IMR-90 (cell line): ENCODE data around the gene GRID1. TPM values are rescaled to one million over a fixed set of nuclear protein-coding genes. Genes with fewer than 3 reads are reported as not detected.

ENCODE experiments used
- ATAC-seq: fragments of 200-7000 bp; cut with Tn5 transposase; 2 replicates; pipeline ENCODE4 v1.9.1; 2020; ENCODE audit warnings: low read depth, mild to moderate bottlenecking, moderate library complexity
- BruUV-seq: library from RNA; stranded (reverse); fragments of 400-500 nt; replicated peaks from 2 replicates; lab custom pipeline; 2021; lab: Mats Ljungman, UMichigan
- CTCF ChIA-PET: fragments of 300-600 bp; formaldehyde crosslinking; extraction: SDS; loops from one replicate; lab custom pipeline; 2021; ENCODE audit warnings: antibody characterized with exemption; lab: Yijun Ruan, JAX
- POLR2A ChIA-PET: fragments of 300-600 bp; sonication (Branson Sonifier 250); formaldehyde crosslinking; loops from one replicate; lab custom pipeline; 2022; ENCODE audit warnings: antibody characterized with exemption; ENCODE audit not compliant: unreplicated experiment; lab: Charles Lee
- DNase-seq: peaks from one replicate; pipeline ENCODE4 v3.0.0; 2013
- H2AFZ ChIP-seq: replicated peaks from 2 replicates; pipeline ENCODE3; 2013; ENCODE audit warnings: low read length, mild to moderate bottlenecking; ENCODE audit not compliant: poor library complexity
- H2AK5ac ChIP-seq: 2 replicates; pipeline ENCODE4 v1.6.1; 2013; ENCODE audit warnings: low read depth, low read length, inconsistent platforms
- H2AK9ac ChIP-seq: replicated peaks from 2 replicates; pipeline ENCODE3; 2013; ENCODE audit warnings: mild to moderate bottlenecking, low read depth, low read length, moderate library complexity; ENCODE audit not compliant: poor library complexity
- H2BK120ac ChIP-seq: 2 replicates; pipeline ENCODE4 v1.6.1; 2013; ENCODE audit warnings: low read depth, low read length, inconsistent platforms
- H2BK15ac ChIP-seq: 3 replicates; pipeline ENCODE4 v1.6.1; 2013; ENCODE audit warnings: low read depth, low read length, inconsistent platforms
- H2BK20ac ChIP-seq: 2 replicates; pipeline ENCODE4 v1.6.1; 2013; ENCODE audit warnings: low read depth, mild to moderate bottlenecking, inconsistent platforms, low read length, moderate library complexity
- H2BK5ac ChIP-seq: 2 replicates; pipeline ENCODE4 v1.6.1; 2013; ENCODE audit warnings: mild to moderate bottlenecking, low read depth, low read length, inconsistent platforms; ENCODE audit not compliant: poor library complexity, severe bottlenecking
- H3K14ac ChIP-seq: replicated peaks from 2 replicates; pipeline ENCODE4 v1.6.1; 2013; ENCODE audit warnings: low read depth, low read length, inconsistent platforms
- H3K18ac ChIP-seq: 2 replicates; pipeline ENCODE4 v1.6.1; 2013; ENCODE audit warnings: low read depth, low read length, control low read depth
- H3K23ac ChIP-seq: 2 replicates; pipeline ENCODE4 v1.6.1; 2013; ENCODE audit warnings: low read depth, low read length, inconsistent platforms
- H3K27ac ChIP-seq: 2 replicates; pipeline ENCODE4 v1.5.1; 2013; ENCODE audit warnings: mild to moderate bottlenecking, control low read depth, low read length; ENCODE audit not compliant: insufficient read depth
- H3K27me3 ChIP-seq: 2 replicates; pipeline ENCODE4 v1.6.1; 2013; ENCODE audit warnings: low read length; ENCODE audit not compliant: control insufficient read depth, insufficient read depth
- H3K36me3 ChIP-seq: 2 replicates; pipeline ENCODE4 v1.6.1; 2013; ENCODE audit warnings: low read length, mixed read lengths; ENCODE audit not compliant: control insufficient read depth, insufficient read depth
- H3K4ac ChIP-seq: 2 replicates; pipeline ENCODE4 v1.6.1; 2013; ENCODE audit warnings: low read depth, low read length, inconsistent platforms
- H3K4me1 ChIP-seq: 2 replicates; pipeline ENCODE4 v1.6.1; 2013; ENCODE audit warnings: low read length, mixed read lengths; ENCODE audit not compliant: control insufficient read depth, insufficient read depth
- H3K4me2 ChIP-seq: 2 replicates; pipeline ENCODE4 v1.6.1; 2013; ENCODE audit warnings: low read depth, mild to moderate bottlenecking, control low read depth, low read length, moderate library complexity
- H3K4me3 ChIP-seq: 2 replicates; pipeline ENCODE4 v1.5.1; 2013; ENCODE audit warnings: low read depth, mild to moderate bottlenecking, control low read depth, low read length, moderate library complexity; ENCODE audit not compliant: insufficient read depth
- H3K56ac ChIP-seq: 2 replicates; pipeline ENCODE4 v1.6.1; 2013; ENCODE audit warnings: low read length, inconsistent platforms; ENCODE audit not compliant: insufficient read depth; ENCODE audit errors: extremely low read depth
- H3K79me1 ChIP-seq, 2 experiments: 2 replicates each; pipeline ENCODE4 v1.6.1; 2013; ENCODE audit warnings: low read length in 2 of 2, inconsistent platforms in 1 of 2, low read depth in 1 of 2
- H3K9ac ChIP-seq: 2 replicates; pipeline ENCODE4 v1.6.1; 2013; ENCODE audit warnings: low read depth, low read length, control low read depth
- H3K9me1 ChIP-seq: 2 replicates; pipeline ENCODE4 v1.6.1; 2013; ENCODE audit warnings: low read length, inconsistent platforms; ENCODE audit not compliant: insufficient read depth
- H3K9me3 ChIP-seq: 2 replicates; pipeline ENCODE4 v1.6.1; 2013; ENCODE audit warnings: low read length; ENCODE audit not compliant: control insufficient read depth, insufficient read depth
- H4K20me1 ChIP-seq: 2 replicates; pipeline ENCODE4 v1.6.1; 2013; ENCODE audit warnings: low read length, inconsistent platforms; ENCODE audit not compliant: insufficient read depth
- H4K5ac ChIP-seq: 2 replicates; pipeline ENCODE4 v1.6.1; 2013; ENCODE audit warnings: mild to moderate bottlenecking, low read depth, low read length, control low read depth
- H4K8ac ChIP-seq, 2 experiments: 2 replicates each; pipeline ENCODE4 v1.6.1; 2013; ENCODE audit warnings: low read depth in 2 of 2, low read length in 2 of 2, control low read depth in 1 of 2, inconsistent platforms in 1 of 2
- H4K91ac ChIP-seq: 2 replicates; pipeline ENCODE4 v1.6.1; 2013; ENCODE audit warnings: low read depth, low read length, inconsistent platforms; ENCODE audit not compliant: insufficient read depth
- BHLHE40 ChIP-seq: fragments of 150-350 bp; IDR thresholded peaks from 2 replicates; pipeline ENCODE4 v1.6.1; 2016; ENCODE audit warnings: mild to moderate bottlenecking, low read depth, low read length
- RAD21 ChIP-seq: IDR thresholded peaks from 2 replicates; pipeline ENCODE4 v1.6.1; 2012; ENCODE audit warnings: low read length, improper control_type of control experiment
- RCOR1 ChIP-seq: IDR thresholded peaks from 2 replicates; pipeline ENCODE4 v1.6.1; 2012; ENCODE audit warnings: mild to moderate bottlenecking, low read length, improper control_type of control experiment; ENCODE audit not compliant: insufficient replicate concordance
- RFX5 ChIP-seq: IDR thresholded peaks from 2 replicates; pipeline ENCODE4 v1.8.0; 2012; ENCODE audit warnings: low read depth, mild to moderate bottlenecking, low read length, moderate library complexity
- WGBS, 2 experiments: methylation state at CpG; one replicate each; pipeline versions ENCODE4 v1.1.5 to v1.1.7; 2013; ENCODE audit warnings: missing lambda C conversion rate in 2 of 2; ENCODE audit not compliant: insufficient read length in 1 of 2; ENCODE audit errors: extremely low coverage in 2 of 2; 5-methylcytosine and 5-hydroxymethylcytosine counted together
- dilution Hi-C: fragments of 300-500 bp; cut with HindIII; formaldehyde crosslinking; loops from one replicate; pipeline ENCODE4 v1.14.3; 2018; ENCODE audit warnings: low sequenced_read_pairs; ENCODE audit not compliant: unreplicated experiment
- in situ Hi-C: fragments of 300-500 bp; cut with MboI; formaldehyde crosslinking; loops from 3 replicates; pipeline ENCODE4 v1.14.3; 2019; ENCODE audit warnings: low sequenced_read_pairs, inconsistent platforms, mixed read lengths
- intact Hi-C: fragments of 100-400 bp; cut with micrococcal nuclease; formaldehyde crosslinking; loops from 2 replicates; pipeline ENCODE4 v1.10.0; 2022
- polyA plus RNA-seq, 3 experiments: library from polyadenylated mRNA; depleted of rRNA; stranded (reverse); fragments of >200 nt; gene quantifications; 2 replicates each; pipeline ENCODE4 v1.2.3, GENCODE V29; 2012; ENCODE audit warnings: low replicate concordance in 1 of 3
- total RNA-seq: library from RNA; depleted of rRNA; stranded (reverse); fragments of >200 nt; gene quantifications from 2 replicates; pipeline ENCODE4 v1.2.3, GENCODE V29; 2012

Gene GRID1
- total and polyA plus RNA-seq, 2 of the 4 experiments (the other 2 are of a cell fraction) = not detected

GRCh38 chr10:86371691-86372090 is 5.1 kb upstream of the GRID1 start:
- intact Hi-C loops (no loop called here), in situ Hi-C loops (loop anchor here (5.0 kb wide), 1 partner anchor 1829 kb away; no protein-coding TSS in a partner anchor), dilution Hi-C loops (no loop called here)
- no peak for ATAC-seq
- ChIA-PET POLR2A (no interaction called here), CTCF (interaction anchor here (1.1 kb wide), 1 partner anchor 10 kb away, joined by 4 read pairs; no protein-coding TSS in a partner anchor)
- Histone ChIP-seq H3K27me3 (peaks cover 74% of the 10 kb centered on the region), H2BK20ac (no peak overlapping the region), H3K27ac (no peak overlapping the region), H2BK5ac (no peak overlapping the region), H3K79me1 (no peaks in the 10 kb centered on the region), H2AFZ (no peak overlapping the region), H3K36me3 (no peaks in the 10 kb centered on the region), H3K9me1 (0 out of 2 replicates have a peak, but pooled peaks cover 4% of the 10 kb centered on the region), H2AK9ac (no peak overlapping the region), H3K18ac (no peak overlapping the region), H2AK5ac (no peak overlapping the region), H3K4me3 (no peak overlapping the region), H3K9ac (no peak overlapping the region), H4K91ac (no peak overlapping the region), H3K23ac (no peak overlapping the region), H3K14ac (no peak overlapping the region), H2BK120ac (no peak overlapping the region), H3K4me1 (no peaks in the 10 kb centered on the region), H4K5ac (no peak overlapping the region), H3K56ac (no peak overlapping the region), H3K4ac (no peak overlapping the region), H3K4me2 (no peak overlapping the region), H4K8ac (no peak overlapping the region), H3K9me3 (no peaks in the 10 kb centered on the region; the same call in 1 of the 2 replicates), H2BK15ac (no peak overlapping the region), H4K20me1 (no peaks in the 10 kb centered on the region)
- no peak for DNase-seq
- BruUV-seq = no TSS peak
- TF ChIP-seq RAD21 (no peak), RFX5 (no peak), RCOR1 (no peak), BHLHE40 (no peak)
- WGBS, 2 experiments = 90% methylated on average over 2 of the region's 5 CpGs; no CpG with 5 or more reads in 1 of the 2 experiments
